Right lobe of liver (tissue), 6 donors: Measurements from ENCODE around the gene PLXNA2. TPM values are rescaled to one million over a fixed set of nuclear protein-coding genes. Genes with fewer than 3 reads are reported as not detected.

Experiments used
- ATAC-seq, 4 donors: fragments of 200-7000 bp; cut with Tn5 transposase; one replicate each; pipeline ENCODE4 v1.9.1; 2020; ENCODE audit warnings: mild to moderate bottlenecking in 4 of 4, moderate library complexity in 4 of 4
- DNase-seq, 3 donors: peaks; one replicate each; pipeline ENCODE4 v3.0.0-alpha.2; 2020
- H3K27ac ChIP-seq, 3 donors: fragments of 200-600 bp; one replicate each; pipeline ENCODE4 v1.8.0; 2022
- H3K27me3 ChIP-seq, 2 donors: fragments of 200-600 bp; one replicate each; pipeline ENCODE4 v1.8.0; 2022
- H3K36me3 ChIP-seq, 4 donors: fragments of 200-600 bp; sonication (generic) in 1 of 4; one replicate each; pipeline versions ENCODE4 v1.5.1 to v1.8.0; 2017 to 2022; ENCODE audit warnings: control low read depth in 1 of 4
- H3K4me1 ChIP-seq, 4 donors: fragments of 200-600 bp; sonication (generic) in 1 of 4; one replicate each; pipeline versions ENCODE4 v1.5.1 to v1.8.0; 2017 to 2022; ENCODE audit warnings: control low read depth in 1 of 4
- H3K4me3 ChIP-seq, 3 donors: fragments of 200-600 bp; one replicate each; pipeline ENCODE4 v1.8.0; 2022
- H3K9me3 ChIP-seq, 4 donors: fragments of 200-600 bp; sonication (generic) in 1 of 4; one replicate each; pipeline versions ENCODE4 v1.5.1 to v1.8.0; 2017 to 2022; ENCODE audit warnings: control low read depth in 1 of 4
- CTCF ChIP-seq, 4 donors: fragments of 200-600 bp in 3 of 4; fragments of 450-650 bp in 1 of 4; IDR thresholded peaks; one replicate each; pipeline versions ENCODE4 v1.5.1 to v1.8.0; 2016 to 2022; ENCODE audit warnings: antibody characterized with exemption in 4 of 4, mild to moderate bottlenecking in 2 of 4
- POLR2A ChIP-seq: fragments of 450-650 bp; IDR thresholded peaks from one replicate; pipeline ENCODE4 v1.6.1; 2017; ENCODE audit warnings: antibody characterized with exemption, mild to moderate bottlenecking
- WGBS: methylation state at CpG from one replicate; pipeline ENCODE4 v1.1.6; 2018; ENCODE audit warnings: low coverage, low lambda C conversion rate; ENCODE audit not compliant: insufficient coverage; ENCODE audit errors: missing lambda C conversion rate; 5-methylcytosine and 5-hydroxymethylcytosine counted together
- intact Hi-C, 2 donors: fragments of 100-400 bp; cut with DNase I; formaldehyde crosslinking; loops; one replicate each; pipeline versions ENCODE4 v1.11.2 to v1.14.1; 2022
- total RNA-seq, 6 experiments: library from RNA; depleted of rRNA in 2 of 6; stranded (reverse); fragments of >200 nt in 2 of 6; fragmentation: NEBNext Ultra II Directional in 3 of 6; extraction: Animal tissue kit (Norgen Biotek cat#: 25700) in 3 of 6; gene quantifications; one replicate each; pipeline versions ENCODE4 v1.1.0 to v1.2.4, GENCODE V29; 2016 to 2023
- donor health status: DM: no; HTN: yes; CAD: no.
- donor health status: DM: no; HTN: no; CAD: no.
- donor health status: DM: no; HTN: no; CAD: no.
- donor health status: DM: no; HTN: yes; CAD: no.
- donor health status: DM: no; HTN: yes; CAD: no.

PLXNA2 gene
- total RNA-seq, 6 experiments from 2014 or later, result 5.6 to 20.8 (median 9.3) TPM

GRCh38 chr1:208088319-208088718 lies 155.9 kb downstream of the PLXNA2 start:
- Histone ChIP-seq H3K4me1 (peaks cover 0 to 5% (median 0%) of the 10 kb centered on the region in 4 donors), H3K27ac (no peak overlapping the region), H3K36me3 (peaks cover 0 to 9% (median 3%) of the 10 kb centered on the region in 4 donors), H3K9me3 (no peaks in the 10 kb centered on the region), H3K27me3 (no peaks in the 10 kb centered on the region), H3K4me3 (no peak overlapping the region)
- no peak for DNase-seq
- ATAC-seq, result no peak
- TF ChIP-seq POLR2A (no peak), CTCF (IDR thresholded peaks at IDR 0.05) (no peak)
- intact Hi-C loops, result no loop called here
- 94% methylated on average over 4 of the region's 4 CpGs for WGBS

GRCh38 chr1:208085655-208086515 lies 158.3 kb downstream of the PLXNA2 start:
- WGBS, result 76% methylated on average over 4 of the region's 6 CpGs
- peaks cover 0 to 9% (median 0%) of the 10 kb centered on the region in 4 donors for H3K36me3 ChIP-seq
- no peak for TF ChIP-seq CTCF (IDR thresholded peaks at IDR 0.05)
- no peak for TF ChIP-seq POLR2A
- intact Hi-C loops, result no loop called here
- H3K4me3 ChIP-seq, result no peak overlapping the region
- no peaks in the 10 kb centered on the region for H3K27me3 ChIP-seq
- DNase-seq (no peak), ATAC-seq (no peak)
- no peaks in the 10 kb centered on the region for H3K9me3 ChIP-seq
- H3K27ac ChIP-seq, result no peak overlapping the region
- peaks cover 0 to 5% (median 0%) of the 10 kb centered on the region in 4 donors for H3K4me1 ChIP-seq

GRCh38 chr1:208084764-208085163 lies 159.4 kb downstream of the PLXNA2 start:
- TF ChIP-seq CTCF (IDR thresholded peaks at IDR 0.05), result no peak
- no peak for TF ChIP-seq POLR2A
- Histone ChIP-seq H3K27me3 (no peaks in the 10 kb centered on the region), H3K4me3 (no peak overlapping the region), H3K9me3 (no peaks in the 10 kb centered on the region), H3K4me1 (peaks cover 0 to 5% (median 0%) of the 10 kb centered on the region in 4 donors), H3K36me3 (peaks cover 0 to 9% (median 0%) of the 10 kb centered on the region in 4 donors), H3K27ac (no peak overlapping the region)
- intact Hi-C loops, result no loop called here
- ATAC-seq (no peak), DNase-seq (no peak)
- 82% methylated on average over 7 of the region's 7 CpGs for WGBS

- 100% methylated on average over 6 of the region's 16 CpGs for WGBS
- H3K9me3 ChIP-seq, result no peaks in the 10 kb centered on the region
- H3K27ac ChIP-seq, result no peak overlapping the region
- no peaks in the 10 kb centered on the region for H3K27me3 ChIP-seq
- TF ChIP-seq CTCF (IDR thresholded peaks at IDR 0.05) (no peak), POLR2A (no peak)
- DNase-seq, result no peak
- peaks cover 0 to 9% (median 0%) of the 10 kb centered on the region in 4 donors for H3K36me3 ChIP-seq
- peaks cover 0 to 5% (median 0%) of the 10 kb centered on the region in 4 donors for H3K4me1 ChIP-seq
- no peak for ATAC-seq
- H3K4me3 ChIP-seq, result no peak overlapping the region
- intact Hi-C loops, result no loop called here
These were observed 160.0 kb downstream of the PLXNA2 start for GRCh38 chr1:208084220-208084619.
